CD1c-positive myeloid dendritic cell (primary cell): ENCODE results near the gene CBY2.
A peak's percentile ranks its signal among the peaks of the same experiment; 100 is the strongest.
"Not testable (repeated sequence)": the region's sequence is repeated elsewhere in the genome, so short reads cannot be mapped to it uniquely, and the experiment has no call there.

Experiments used
- DNase-seq: peaks from one replicate; pipeline ENCODE4 v3.0.0-alpha.2; 2016; ENCODE audit errors: extremely low spot score

Gene CBY2

GRCh38 chr13:45747071-45747470, 45.0 kb downstream of the CBY2 start:
- peak; percentile 29 for DNase-seq

- DNase-seq, result no peak
Observed at GRCh38 chr13:45748941-45749759, 47.0 kb downstream of the CBY2 start.

- DNase-seq, result no peak
Observed at GRCh38 chr13:45750566-45750965, 48.4 kb downstream of the CBY2 start.

- no peak for DNase-seq
Observed at GRCh38 chr13:45751885-45752284, 49.8 kb downstream of the CBY2 start.

- peak; percentile 10 for DNase-seq
Observed at GRCh38 chr13:45752510-45752909, 50.4 kb downstream of the CBY2 start.

- not testable (repeated sequence) for DNase-seq
Observed at GRCh38 chr13:45756498-45756897, 54.4 kb downstream of the CBY2 start.

GRCh38 chr13:45757589-45757988, 55.5 kb downstream of the CBY2 start:
- DNase-seq, result not testable (repeated sequence)

- DNase-seq, result no peak
Observed at GRCh38 chr13:45763419-45763818, 61.3 kb downstream of the CBY2 start.
